ENCODE data around the gene IGFLR1.
"Not testable (repeated sequence)": the region's sequence is repeated elsewhere in the genome, so short reads cannot be mapped to it uniquely, and the experiment has no call there.

IGFLR1 gene

DNA sequence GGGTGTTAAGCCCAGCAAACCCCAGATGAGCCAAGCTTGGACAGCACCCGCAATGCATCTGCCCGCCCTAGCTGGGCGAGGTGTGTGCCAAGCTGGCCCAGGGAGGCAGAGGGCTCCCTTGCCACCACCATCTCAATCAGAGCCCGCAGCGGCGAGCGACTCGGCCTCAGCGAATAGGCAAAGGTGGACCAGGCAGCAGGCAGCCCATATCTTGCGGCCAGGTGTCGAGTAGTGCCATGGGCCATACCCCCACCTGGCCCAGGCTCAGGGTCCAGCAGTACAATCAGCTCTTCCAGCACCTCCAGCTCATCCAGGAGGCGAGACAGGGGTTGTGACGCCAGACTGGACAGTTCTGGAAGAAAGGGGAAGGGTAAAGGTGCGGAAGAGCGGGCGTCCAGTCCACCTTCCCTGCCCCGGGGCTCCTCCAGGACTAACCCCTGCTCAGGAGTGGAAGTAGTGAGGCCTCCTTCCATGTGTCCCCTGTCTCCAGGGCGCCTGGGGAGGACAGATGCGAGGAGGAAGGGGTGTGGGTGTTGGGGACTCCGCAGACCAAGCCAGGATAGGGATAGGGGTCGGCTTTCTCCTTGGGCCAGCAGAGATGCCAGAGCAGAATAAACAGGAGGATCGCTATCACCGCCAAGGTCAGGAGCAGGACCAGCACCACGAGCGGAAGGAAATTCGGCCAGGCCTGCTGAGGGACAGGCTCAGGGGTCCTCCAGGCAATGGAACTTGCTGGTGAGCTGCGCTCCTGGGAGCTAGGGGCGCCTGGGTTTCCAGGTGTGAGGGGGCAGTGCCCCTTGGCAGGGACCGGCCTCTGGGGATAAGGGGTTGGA lies 2.8 kb downstream of the IGFLR1 start:
- DNase-seq (ENCODE audit: low read depth in 2 of 2) = no peak

DNA sequence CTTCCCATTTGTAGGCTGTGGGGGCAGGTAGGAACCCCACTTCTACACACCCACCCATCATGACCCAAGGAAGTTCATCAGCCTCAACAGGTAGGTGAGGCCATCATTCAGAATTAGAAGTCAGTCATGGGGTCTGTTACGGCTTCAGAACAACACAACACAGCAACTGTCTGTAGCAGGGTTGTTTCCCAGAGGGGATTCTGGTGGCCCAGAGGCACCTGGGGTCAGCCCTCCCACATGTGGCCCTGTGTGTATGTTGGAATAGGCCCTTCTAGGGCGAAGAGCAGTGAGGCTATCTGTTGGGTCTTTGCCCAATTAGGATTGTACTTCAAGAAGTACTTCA lies 3.4 kb downstream of the IGFLR1 start:
- no peak for DNase-seq (ENCODE audit: low read depth in 2 of 2)

DNA sequence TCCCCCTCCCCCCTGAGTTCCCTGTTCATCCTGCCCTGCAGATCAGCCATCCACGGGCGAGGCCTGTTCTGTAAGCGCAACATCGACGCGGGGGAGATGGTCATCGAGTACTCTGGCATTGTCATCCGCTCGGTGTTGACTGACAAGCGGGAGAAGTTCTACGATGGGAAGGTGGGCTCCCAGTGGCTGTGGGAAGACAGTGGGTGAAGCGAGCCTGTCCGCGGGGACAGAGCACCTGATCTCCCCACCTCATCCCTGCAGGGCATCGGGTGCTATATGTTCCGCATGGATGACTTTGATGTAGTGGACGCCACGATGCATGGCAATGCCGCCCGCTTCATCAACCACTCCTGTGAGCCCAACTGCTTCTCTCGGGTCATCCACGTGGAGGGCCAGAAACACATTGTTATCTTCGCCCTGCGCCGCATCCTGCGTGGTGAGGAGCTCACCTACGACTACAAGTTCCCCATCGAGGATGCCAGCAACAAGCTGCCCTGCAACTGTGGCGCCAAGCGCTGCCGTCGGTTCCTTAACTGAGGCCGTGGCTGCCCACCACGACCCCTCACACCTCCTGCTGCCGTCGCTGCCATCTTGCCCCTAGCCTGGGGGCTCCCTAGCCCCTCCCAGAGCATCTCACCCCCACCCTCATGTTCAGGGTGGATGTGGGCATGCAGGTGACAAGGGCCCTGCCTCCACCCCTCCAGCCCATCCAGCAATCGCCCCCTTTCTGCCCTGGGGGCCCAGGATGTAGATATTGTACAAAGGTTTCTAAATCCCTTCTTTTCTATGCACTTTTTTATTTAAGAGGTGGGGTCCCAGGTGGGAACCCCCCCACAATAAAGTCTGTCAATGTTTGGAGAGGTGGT lies 4.0 kb downstream of the IGFLR1 start:
- DNase-seq (ENCODE audit: low read depth in 2 of 2) = no peak

DNA sequence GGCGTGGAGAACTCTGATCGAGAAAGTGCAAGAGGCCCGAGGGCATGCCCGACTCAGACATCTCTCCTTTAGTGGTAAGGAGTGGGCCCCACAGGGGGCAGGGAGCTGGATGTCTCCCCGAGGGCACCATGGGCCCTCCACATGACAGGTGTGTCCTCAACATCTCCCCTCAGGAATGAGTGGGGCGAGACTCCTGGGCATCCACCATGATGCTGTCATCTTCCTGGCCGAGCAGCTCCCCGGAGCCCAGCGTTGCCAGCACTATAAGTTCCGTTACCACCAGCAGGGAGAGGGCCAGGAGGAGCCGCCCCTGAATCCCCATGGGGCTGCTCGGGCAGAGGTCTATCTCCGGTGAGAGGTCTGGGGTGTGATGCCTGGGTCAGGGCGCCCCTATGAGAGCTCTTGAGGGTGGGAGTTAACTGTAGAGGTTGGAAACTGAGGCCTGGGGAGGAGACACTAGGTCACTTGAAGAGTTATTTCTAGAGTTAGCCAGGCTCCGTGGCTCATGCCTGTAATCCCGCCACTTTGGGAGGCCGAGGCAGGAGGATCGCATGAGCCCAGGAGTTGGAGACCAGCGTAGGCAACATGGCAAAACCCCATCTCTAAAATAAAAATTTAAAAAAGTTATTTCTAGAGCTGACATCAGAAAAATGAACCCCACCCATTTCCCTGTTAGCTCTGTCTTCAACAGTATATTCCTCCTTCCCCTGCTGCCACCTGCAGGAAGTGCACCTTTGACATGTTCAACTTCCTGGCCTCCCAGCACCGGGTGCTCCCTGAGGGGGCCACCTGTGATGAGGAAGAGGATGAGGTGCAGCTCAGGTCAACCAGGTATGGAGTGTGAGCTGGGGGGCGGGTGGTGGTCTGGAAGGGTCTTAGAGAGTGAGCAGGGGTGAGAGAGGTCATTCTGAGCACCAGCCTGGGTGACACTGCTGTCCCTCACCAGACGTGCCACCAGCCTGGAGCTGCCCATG lies 5.1 kb downstream of the IGFLR1 start:
- DNase-seq (ENCODE audit: low read depth in 2 of 2) = no peak

DNA sequence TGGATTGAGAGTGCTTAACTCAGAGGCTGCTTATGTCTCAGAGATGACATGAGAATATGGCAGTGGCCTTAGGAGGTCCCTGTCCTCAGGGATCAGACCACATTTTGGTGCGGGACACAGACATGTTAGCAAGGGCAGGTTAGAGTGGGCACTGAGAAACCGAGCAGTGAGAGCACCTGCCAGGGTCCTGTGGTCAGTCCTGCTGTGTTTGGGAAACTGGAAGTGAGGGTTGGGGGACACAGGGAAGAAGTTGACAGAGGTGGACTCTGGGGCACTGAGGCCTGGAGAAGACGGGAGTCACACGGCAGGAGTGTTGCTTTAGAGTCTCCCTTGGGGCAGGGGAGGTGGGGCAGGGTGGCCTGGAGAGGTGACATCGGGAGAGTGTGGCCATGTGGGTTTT lies 7.4 kb downstream of the IGFLR1 start:
- DNase-seq (ENCODE audit: low read depth in 2 of 2) = no peak

DNA sequence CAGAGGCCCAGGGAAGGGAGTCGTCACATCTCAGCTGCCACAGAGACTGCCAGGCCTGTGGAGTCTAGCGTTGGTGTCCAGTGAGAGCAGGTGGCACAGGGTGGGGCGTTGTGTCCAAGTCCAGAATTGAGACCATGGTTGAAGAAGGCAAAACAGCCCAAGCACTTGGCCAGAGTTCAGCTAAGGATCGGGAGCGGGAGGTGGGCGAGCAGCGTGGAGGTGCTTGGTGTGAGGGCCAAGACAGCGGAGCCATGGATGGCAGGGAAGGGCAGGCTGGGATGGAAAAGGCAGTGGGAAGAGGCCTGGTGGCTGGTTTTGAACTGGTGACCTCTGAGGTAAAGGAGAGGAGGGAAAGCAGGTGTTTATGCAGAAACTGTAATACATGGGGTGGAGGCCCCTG lies 8.0 kb downstream of the IGFLR1 start:
- DNase-seq (ENCODE audit: low read depth in 2 of 2) = no peak

DNA sequence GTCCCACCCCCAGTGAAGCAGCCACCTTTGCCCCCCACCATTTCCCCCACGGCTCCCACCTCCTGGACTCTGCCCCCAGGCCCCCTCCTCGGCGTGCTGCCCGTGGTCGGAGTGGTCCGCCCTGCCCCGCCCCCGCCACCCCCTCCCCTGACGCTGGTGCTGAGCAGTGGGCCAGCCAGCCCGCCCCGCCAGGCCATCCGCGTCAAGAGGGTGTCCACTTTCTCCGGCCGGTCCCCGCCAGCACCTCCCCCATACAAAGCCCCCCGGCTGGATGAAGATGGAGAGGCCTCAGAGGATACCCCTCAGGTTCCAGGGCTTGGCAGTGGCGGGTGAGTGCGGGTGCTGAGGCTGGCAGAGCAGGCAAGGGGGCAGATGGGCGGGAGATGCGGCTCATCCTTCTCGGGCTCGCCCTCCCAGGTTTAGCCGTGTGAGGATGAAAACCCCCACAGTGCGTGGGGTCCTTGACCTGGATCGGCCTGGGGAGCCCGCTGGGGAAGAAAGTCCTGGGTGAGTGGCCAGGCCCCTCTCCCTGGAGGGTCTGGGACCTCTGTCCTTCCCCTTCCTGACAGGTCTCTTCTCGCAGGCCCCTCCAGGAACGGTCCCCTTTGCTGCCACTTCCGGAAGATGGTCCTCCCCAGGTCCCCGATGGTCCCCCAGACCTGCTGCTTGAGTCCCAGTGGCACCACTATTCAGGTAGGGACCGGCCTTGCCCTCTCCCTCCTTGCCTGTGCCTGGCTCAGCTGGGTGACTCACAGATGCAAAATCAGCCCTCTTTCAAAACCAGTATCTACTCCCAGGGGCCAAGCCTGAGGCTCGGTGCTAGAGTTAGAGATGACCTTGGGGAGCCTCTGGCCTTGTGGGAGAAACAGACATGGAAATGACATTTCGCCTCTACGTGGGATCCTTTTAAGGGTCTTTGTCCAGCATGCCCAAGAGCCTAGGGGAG lies 8.8 kb downstream of the IGFLR1 start:
- DNase-seq (ENCODE audit: low read depth in 2 of 2) = no peak

DNA sequence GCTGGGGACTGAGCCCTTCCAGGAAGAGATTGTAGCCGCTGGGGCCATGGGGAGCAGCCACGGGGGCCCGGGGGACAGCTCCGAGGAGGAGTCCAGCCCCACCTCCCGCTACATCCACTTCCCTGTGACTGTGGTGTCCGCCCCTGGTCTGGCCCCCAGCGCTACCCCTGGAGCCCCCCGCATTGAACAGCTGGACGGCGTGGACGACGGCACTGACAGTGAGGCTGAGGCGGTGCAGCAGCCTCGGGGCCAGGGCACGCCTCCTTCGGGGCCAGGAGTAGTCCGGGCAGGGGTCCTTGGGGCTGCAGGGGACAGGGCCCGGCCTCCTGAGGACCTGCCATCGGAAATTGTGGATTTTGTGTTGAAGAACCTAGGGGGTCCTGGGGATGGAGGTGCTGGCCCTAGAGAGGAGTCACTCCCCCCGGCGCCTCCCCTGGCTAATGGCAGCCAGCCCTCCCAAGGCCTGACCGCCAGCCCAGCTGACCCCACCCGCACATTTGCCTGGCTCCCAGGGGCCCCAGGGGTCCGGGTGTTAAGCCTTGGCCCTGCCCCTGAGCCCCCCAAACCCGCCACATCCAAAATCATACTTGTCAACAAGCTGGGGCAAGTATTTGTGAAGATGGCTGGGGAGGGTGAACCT lies 9.6 kb downstream of the IGFLR1 start:
- DNase-seq (ENCODE audit: low read depth in 2 of 2) = no peak

DNA sequence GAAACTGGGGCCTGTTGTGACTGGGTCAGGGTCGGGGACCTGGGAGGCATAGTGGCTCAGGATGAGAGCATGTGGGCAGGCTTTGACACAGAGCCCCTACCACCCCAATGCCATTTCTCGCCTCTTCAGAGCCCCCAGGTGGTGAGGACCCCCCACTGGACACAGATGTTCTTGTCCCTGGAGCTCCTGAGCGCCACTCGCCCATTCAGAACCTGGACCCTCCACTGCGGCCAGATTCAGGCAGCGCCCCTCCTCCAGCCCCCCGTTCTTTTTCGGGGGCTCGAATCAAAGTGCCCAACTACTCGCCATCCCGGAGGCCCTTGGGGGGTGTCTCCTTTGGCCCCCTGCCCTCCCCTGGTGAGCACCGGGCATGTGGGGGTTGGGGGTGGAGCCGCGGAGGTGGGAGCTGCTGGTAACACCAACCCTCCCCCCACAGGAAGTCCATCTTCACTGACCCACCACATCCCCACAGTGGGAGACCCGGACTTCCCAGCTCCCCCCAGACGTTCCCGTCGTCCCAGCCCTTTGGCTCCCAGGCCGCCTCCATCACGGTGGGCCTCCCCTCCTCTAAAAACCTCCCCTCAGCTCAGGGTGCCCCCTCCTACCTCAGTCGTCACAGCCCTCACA lies 10.4 kb downstream of the IGFLR1 start:
- no peak for DNase-seq (ENCODE audit: low read depth in 2 of 2)

DNA sequence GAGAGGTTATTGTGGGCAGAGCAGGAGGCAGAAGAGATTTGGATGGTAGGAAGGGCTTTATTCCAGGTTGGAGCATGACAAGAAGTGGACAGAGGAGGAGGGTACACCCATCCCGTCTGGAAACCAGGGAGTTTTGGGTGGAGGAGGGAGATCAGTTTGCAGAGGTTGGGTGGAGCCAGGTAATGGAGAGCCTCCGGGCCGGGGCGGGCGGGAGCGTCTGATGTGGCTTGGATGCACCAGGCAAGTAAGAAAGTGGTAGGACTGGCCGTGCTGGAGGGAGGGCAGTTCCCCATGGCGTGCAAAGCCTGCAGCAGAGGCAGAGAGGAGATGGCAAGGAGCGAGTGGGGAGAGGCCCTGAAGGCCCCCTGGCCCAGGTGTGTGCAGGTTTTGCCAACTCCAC lies 10.9 kb downstream of the IGFLR1 start:
- no peak for DNase-seq (ENCODE audit: low read depth in 2 of 2)

DNA sequence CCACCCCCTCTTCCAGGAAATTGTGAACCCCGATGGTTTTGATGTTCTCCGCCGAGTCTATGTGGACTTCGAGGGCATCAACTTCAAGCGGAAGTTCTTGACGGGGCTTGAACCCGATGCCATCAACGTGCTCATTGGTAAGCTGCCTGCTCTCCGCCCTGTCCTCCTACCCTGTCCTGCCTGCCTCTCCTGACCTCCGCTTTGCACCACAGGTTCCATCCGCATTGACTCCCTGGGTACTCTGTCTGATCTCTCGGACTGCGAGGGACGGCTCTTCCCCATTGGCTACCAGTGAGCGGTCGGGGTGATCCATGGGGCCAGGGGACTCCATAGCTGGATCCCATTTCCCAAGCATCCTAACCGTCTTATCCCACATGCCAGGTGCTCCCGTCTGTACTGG lies 11.9 kb downstream of the IGFLR1 start:
- no peak for DNase-seq (ENCODE audit: low read depth in 2 of 2)

DNA sequence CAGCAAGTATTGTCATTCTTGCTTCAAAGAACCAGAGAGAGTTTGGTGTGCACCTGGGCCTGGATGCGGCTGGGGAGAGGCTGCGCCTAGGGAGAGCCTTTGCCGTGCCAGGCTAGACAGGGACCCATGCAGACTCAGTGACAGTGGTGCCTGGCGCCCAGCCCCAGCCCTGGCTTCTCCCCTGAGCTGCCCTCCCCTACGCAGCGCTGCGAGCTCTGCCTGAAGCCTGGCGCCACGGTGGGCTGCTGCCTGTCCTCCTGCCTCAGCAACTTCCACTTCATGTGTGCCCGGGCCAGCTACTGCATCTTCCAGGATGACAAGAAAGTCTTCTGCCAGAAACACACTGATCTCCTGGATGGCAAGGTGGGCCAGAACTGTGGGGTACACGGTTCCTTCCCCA lies 12.5 kb downstream of the IGFLR1 start:
- no peak for DNase-seq (ENCODE audit: low read depth in 2 of 2)

DNA sequence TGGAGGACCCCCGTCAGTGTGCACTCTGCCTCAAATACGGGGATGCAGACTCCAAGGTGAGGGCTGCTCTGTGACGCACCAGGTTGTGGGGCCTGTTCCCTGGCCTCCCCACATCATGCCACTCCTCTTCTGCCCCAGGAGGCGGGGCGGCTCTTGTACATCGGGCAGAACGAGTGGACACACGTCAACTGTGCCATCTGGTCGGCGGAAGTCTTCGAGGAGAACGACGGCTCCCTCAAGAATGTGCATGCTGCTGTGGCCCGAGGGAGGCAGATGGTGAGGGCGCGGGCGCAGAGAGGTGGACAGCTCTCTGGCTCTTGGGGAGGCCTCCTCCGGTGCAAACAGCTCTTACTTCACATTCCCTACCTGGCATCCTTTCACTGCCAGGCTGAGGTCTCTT lies 13.2 kb downstream of the IGFLR1 start:
- DNase-seq (ENCODE audit: low read depth in 2 of 2) = no peak

DNA sequence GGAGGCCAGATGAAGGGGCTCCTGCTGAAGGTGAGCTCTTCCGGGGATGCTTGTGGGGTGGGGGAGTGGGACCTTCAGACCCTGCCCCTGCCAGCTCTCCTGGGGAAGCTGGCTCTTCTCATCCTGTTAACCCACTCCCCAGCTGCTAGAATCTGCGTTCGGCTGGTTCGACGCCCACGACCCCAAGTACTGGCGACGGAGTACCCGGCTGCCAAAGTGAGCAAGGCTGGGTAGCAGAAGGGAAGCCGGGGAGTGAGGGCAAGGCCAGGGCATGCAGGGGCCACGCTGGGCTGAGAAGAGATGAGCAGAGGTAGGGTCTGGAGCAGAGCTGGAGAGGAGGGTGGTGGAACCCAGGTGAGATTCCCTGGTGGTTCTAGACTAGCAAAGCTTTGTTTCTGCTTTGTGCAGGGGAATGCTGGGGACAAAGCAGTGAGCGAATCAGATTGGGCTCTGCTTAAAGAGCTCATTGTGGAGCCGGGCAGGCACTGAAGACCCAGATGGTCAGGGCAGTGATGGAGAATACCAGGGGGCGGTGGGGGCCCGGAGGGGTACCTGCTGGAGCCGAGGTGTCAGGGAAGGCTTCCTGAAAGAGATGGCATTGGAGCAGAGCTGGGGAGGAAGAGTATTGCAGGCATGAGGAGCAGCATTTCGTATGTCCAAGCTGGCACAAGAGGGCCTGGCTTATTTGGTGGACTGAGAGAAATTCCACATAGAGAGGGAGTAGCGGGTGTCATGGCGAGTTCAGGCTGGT lies 14.1 kb downstream of the IGFLR1 start:
- DNase-seq (ENCODE audit: low read depth in 2 of 2) = no peak

DNA sequence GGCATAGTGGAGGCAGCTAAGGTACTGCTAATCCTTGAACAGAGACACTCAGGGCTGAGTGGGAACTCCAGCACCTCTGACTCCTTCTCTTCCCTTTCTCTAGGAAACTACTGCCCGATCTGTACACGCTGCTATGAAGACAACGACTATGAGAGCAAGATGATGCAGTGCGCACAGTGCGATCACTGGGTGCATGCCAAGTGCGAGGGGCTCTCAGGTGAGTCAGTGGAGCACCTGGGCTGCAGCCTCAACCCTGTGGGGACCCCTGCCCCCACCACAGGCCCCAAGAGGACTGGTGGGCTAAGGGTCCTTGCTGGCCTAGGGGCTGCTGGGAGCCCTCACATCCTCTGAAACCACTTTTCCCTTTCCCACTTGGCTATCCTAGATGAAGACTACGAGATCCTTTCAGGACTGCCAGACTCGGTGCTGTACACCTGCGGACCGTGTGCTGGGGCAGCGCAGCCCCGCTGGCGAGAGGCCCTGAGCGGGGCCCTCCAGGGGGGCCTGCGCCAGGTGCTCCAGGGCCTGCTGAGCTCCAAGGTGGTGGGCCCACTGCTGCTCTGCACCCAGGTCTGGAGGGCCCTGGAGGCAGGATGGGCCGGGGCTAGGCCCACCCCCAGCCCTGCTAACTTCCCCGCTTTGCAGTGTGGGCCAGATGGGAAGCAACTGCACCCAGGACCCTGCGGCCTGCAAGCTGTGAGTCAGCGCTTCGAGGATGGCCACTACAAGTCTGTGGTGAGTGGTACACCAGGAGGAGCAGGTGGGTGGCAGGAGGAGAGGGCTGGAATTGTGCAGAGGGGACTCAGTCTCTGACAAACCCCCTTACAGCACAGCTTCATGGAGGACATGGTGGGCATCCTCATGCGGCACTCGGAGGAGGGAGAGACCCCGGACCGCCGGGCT lies 14.9 kb downstream of the IGFLR1 start:
- no peak for DNase-seq (ENCODE audit: low read depth in 2 of 2)

DNA sequence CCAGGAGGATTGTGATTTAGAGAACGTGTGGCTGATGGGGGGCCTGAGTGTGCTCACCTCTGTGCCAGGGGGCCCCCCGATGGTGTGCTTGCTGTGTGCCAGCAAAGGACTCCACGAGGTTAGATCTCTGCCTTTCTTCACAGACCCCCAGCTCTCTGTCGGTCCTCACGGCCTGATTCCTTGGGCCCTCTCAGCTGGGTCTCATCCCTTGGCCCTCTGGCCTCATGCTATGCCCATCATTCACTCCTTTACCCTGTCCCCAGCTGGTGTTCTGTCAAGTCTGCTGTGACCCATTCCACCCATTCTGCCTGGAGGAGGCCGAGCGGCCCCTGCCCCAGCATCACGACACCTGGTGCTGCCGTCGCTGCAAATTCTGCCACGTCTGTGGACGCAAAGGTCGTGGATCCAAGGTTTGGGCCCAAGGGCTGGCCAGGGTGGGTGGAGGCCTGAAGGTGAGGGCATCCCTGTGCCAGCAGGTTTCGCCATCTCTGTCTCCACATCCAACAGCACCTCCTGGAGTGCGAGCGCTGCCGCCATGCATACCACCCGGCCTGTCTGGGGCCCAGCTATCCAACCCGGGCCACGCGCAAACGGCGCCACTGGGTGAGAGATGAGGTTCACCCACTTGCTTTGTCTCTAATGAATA lies 16.9 kb downstream of the IGFLR1 start:
- no peak for DNase-seq (ENCODE audit: low read depth in 2 of 2)

DNA sequence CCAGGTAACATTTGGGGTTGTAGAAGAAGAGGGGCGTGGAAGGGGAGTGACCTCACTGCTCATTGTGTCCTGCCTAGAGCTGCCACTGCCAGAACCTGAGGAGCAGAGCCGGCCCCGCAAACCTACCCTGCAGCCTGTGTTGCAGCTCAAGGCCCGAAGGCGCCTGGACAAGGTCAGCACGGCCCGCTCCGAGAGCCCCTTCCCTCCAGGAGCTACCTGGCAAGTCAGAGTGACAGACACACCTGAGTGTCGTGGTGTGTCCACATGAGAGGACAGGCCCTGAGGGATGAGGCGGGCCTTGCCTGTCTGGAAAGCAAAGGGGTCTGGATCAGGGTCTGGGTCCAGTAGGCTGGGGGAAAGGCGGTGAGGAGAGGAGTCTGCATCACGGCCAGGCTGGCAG lies 17.7 kb downstream of the IGFLR1 start:
- no peak for DNase-seq (ENCODE audit: low read depth in 2 of 2)

DNA sequence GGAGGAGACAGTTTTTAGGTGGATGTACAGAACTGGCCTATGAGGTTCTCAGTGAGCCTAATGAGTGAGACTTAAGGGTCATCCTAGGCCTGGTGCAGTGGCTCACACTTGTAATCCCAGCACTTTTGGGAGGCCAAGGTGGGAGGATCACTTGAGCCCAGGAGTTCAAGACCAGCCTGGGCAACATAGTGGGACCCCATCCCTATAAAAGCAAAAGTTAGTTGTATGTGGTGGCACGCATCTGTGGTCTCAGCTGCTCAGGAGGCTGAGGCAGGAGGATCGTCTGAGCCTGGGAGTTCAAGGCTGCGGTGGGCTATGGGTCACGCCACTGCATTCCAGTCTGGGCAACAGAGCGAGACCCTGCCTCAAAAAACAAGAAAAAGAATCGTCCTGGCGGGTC lies 18.1 kb downstream of the IGFLR1 start:
- DNase-seq (ENCODE audit: low read depth in 2 of 2) = not testable (repeated sequence)

Data from activated CD8-positive, alpha-beta memory T cell treated with anti-CD3 and anti-CD28 coated beads for 4 hours (primary cell).